B cell (primary cell): ENCODE measurements around the gene DCLK1. TPM values are rescaled to one million over a fixed set of nuclear protein-coding genes. Genes with fewer than 3 reads are reported as not detected.

ENCODE experiments used
- ATAC-seq: fragments of 200-7000 bp; cut with Tn5 transposase; one replicate; pipeline ENCODE4 v1.10.0; 2021; ENCODE audit warnings: low read depth, mild to moderate bottlenecking, moderate number of reproducible peaks, moderate library complexity
- CTCF ChIA-PET: fragments of 350-600 bp; sonication (Branson Sonifier 250); formaldehyde crosslinking; loops from one replicate; lab custom pipeline; 2021; ENCODE audit warnings: antibody characterized with exemption, inconsistent platforms; lab: Charles Lee
- POLR2A ChIA-PET: fragments of 350-600 bp; sonication (Branson Sonifier 250); formaldehyde crosslinking; loops from one replicate; lab custom pipeline; 2021; ENCODE audit warnings: antibody characterized with exemption; lab: Charles Lee
- DNase-seq: peaks from one replicate; pipeline ENCODE4 v3.0.0; 2013
- H2AFZ ChIP-seq: 2 replicates; pipeline ENCODE4 v1.6.1; 2012; ENCODE audit warnings: mild to moderate bottlenecking, low read depth, low read length; ENCODE audit not compliant: insufficient read depth, poor library complexity, severe bottlenecking
- H3K27ac ChIP-seq, 2 donors: 1 replicate in 1 of 2; 2 replicates in 1 of 2; pipeline ENCODE4 v1.5.1; 2012 to 2013; ENCODE audit warnings: low read length in 2 of 2, mild to moderate bottlenecking in 2 of 2, moderate library complexity in 1 of 2
- H3K27me3 ChIP-seq, 4 experiments: fragments of 200-600 bp in 1 of 4; sonication (generic) in 1 of 4; replicated peaks in 1 of 4; 1 replicate in 2 of 4; 2 replicates in 2 of 4; pipeline versions ENCODE4 v1.6.1 to v1.7.0; 2013 to 2016; ENCODE audit warnings: low read length in 3 of 4, mild to moderate bottlenecking in 2 of 4, mixed read lengths in 1 of 4, moderate library complexity in 1 of 4; ENCODE audit not compliant: insufficient read depth in 4 of 4, control insufficient read depth in 3 of 4; ENCODE audit errors: control extremely low read depth in 1 of 4
- H3K36me3 ChIP-seq, 2 experiments: replicated peaks in 1 of 2; 1 replicate in 1 of 2; 2 replicates in 1 of 2; pipeline versions ENCODE4 v1.6.1 to v1.7.1; 2013; ENCODE audit warnings: low read length in 1 of 2; ENCODE audit not compliant: insufficient read depth in 2 of 2, control insufficient read depth in 1 of 2; ENCODE audit errors: control extremely low read depth in 1 of 2, extremely low read depth in 1 of 2
- H3K4me1 ChIP-seq, 2 donors: fragments of 200-600 bp in 1 of 2; sonication (generic) in 1 of 2; 1 replicate in 1 of 2; 2 replicates in 1 of 2; pipeline versions ENCODE4 v1.5.1 to v1.6.1; 2013 to 2017; ENCODE audit warnings: low read length in 2 of 2; ENCODE audit not compliant: control insufficient read depth in 2 of 2, insufficient read depth in 2 of 2
- H3K4me2 ChIP-seq: replicated peaks from 2 replicates; pipeline ENCODE3; 2012; ENCODE audit warnings: mild to moderate bottlenecking, low read depth, low read length; ENCODE audit not compliant: poor library complexity, severe bottlenecking
- H3K4me3 ChIP-seq, 5 experiments: fragments of 200-600 bp in 1 of 5; sonication (generic) in 1 of 5; 1 replicate in 3 of 5; 2 replicates in 2 of 5; pipeline versions ENCODE4 v1.5.1 to v1.7.0; 2011 to 2016; ENCODE audit warnings: low read length in 4 of 5, mild to moderate bottlenecking in 4 of 5, low read depth in 2 of 5, control low read depth in 1 of 5, moderate library complexity in 1 of 5; ENCODE audit not compliant: insufficient read depth in 1 of 5; ENCODE audit errors: control extremely low read depth in 1 of 5, extremely low read depth in 1 of 5
- H3K79me2 ChIP-seq: fragments of 200-600 bp; sonication (generic); one replicate; pipeline ENCODE4 v1.6.0; 2016; ENCODE audit warnings: low read length; ENCODE audit not compliant: control insufficient read depth, insufficient read depth
- H3K9ac ChIP-seq: fragments of 200-600 bp; sonication (generic); 2 replicates; pipeline ENCODE4 v1.6.1; 2017; ENCODE audit warnings: mild to moderate bottlenecking, low read length, moderate library complexity
- H3K9me3 ChIP-seq, 3 donors: one replicate each; pipeline versions ENCODE4 v1.6.1 to v1.7.1; 2013; ENCODE audit warnings: low read length in 2 of 3; ENCODE audit not compliant: control insufficient read depth in 2 of 3, insufficient read depth in 1 of 3; ENCODE audit errors: control extremely low read depth in 1 of 3
- H4K20me1 ChIP-seq: 2 replicates; pipeline ENCODE4 v1.6.0; 2012; ENCODE audit warnings: mild to moderate bottlenecking, low read length; ENCODE audit not compliant: insufficient read depth, control insufficient read depth, poor library complexity, severe bottlenecking
- H3K27ac Mint-ChIP-seq: one replicate; pipeline ENCODE4 v1.8.0; 2021; ENCODE audit warnings: mixed read lengths
- H3K27me3 Mint-ChIP-seq: one replicate; pipeline ENCODE4 v1.8.0; 2021; ENCODE audit warnings: mixed read lengths
- H3K4me1 Mint-ChIP-seq: one replicate; pipeline ENCODE4 v1.8.0; 2021; ENCODE audit warnings: mixed read lengths
- H3K4me3 Mint-ChIP-seq: one replicate; pipeline ENCODE4 v1.8.0; 2021; ENCODE audit warnings: mixed read lengths
- H3K9me3 Mint-ChIP-seq: one replicate; pipeline ENCODE4 v1.8.0; 2022; ENCODE audit warnings: mixed read lengths; ENCODE audit not compliant: insufficient read depth
- CTCF ChIP-seq: fragments of 200-600 bp; IDR thresholded peaks from one replicate; pipeline ENCODE4 v1.8.0; 2022; ENCODE audit warnings: antibody characterized with exemption, mild to moderate bottlenecking
- EZH2 ChIP-seq: IDR thresholded peaks from 2 replicates; pipeline ENCODE4 v1.6.1; 2012; ENCODE audit warnings: borderline replicate concordance, low read depth, mild to moderate bottlenecking, moderate library complexity, low read length; ENCODE audit not compliant: insufficient read depth, poor library complexity, severe bottlenecking
- WGBS: methylation state at CpG from one replicate; pipeline ENCODE4 v1.1.5; 2013; ENCODE audit warnings: missing lambda C conversion rate; ENCODE audit not compliant: insufficient coverage; 5-methylcytosine and 5-hydroxymethylcytosine counted together
- intact Hi-C: fragments of 100-400 bp; cut with micrococcal nuclease; formaldehyde crosslinking; loops from one replicate; pipeline ENCODE4 v1.10.0; 2022
- polyA plus RNA-seq: library from polyadenylated mRNA; depleted of rRNA; stranded (reverse); fragments of >200 nt; gene quantifications from 2 replicates; pipeline ENCODE4 v1.2.3, GENCODE V29; 2012
- total RNA-seq, 2 donors: library from RNA; stranded (reverse); fragments of 120-200 nt in 1 of 2; gene quantifications; 1 replicate in 1 of 2; 2 replicates in 1 of 2; pipeline versions ENCODE4 v1.2.3 to v1.2.4, GENCODE V29; 2013 to 2022

DCLK1 gene
- total and polyA plus RNA-seq, 2 donors (not counting 1 experiment from before 2014, with no cell fraction given): not detected

GRCh38 chr13:35891507-35892441, 239.4 kb downstream of the DCLK1 start:
- TF ChIP-seq EZH2: no peak
- no peak for TF ChIP-seq CTCF
- POLR2A ChIA-PET: no interaction called here
- CTCF ChIA-PET: no interaction called here
- Mint-ChIP-seq H3K27me3 (no peaks in the 10 kb centered on the region), H3K9me3 (no peaks in the 10 kb centered on the region), H3K4me3 (no peak overlapping the region), H3K27ac (no peak overlapping the region), H3K4me1 (no peaks in the 10 kb centered on the region)
- Histone ChIP-seq H3K27ac (no peak overlapping the region), H3K9me3 (no peaks in the 10 kb centered on the region), H3K79me2 (no peaks in the 10 kb centered on the region), H3K4me1 (no peaks in the 10 kb centered on the region), H3K36me3 (no peaks in the 10 kb centered on the region), H4K20me1 (no peaks in the 10 kb centered on the region), H3K9ac (no peak overlapping the region), H3K27me3 (no peaks in the 10 kb centered on the region), H3K4me3 (no peak overlapping the region), H2AFZ (no peak overlapping the region), H3K4me2 (no peak overlapping the region)
- ATAC-seq (no peak), DNase-seq (no peak)
- 98% methylated on average over 5 of the region's 12 CpGs for WGBS
- intact Hi-C loops: no loop called here

GRCh38 chr13:35889560-35889959, 241.6 kb downstream of the DCLK1 start:
- no peak overlapping the region for H2AFZ ChIP-seq
- H3K9ac ChIP-seq: no peak overlapping the region
- no peak overlapping the region for H3K4me3 ChIP-seq
- H3K4me1 Mint-ChIP-seq: no peaks in the 10 kb centered on the region
- H3K27ac ChIP-seq: no peak overlapping the region
- TF ChIP-seq CTCF (no peak), EZH2 (no peak)
- H4K20me1 ChIP-seq: no peaks in the 10 kb centered on the region
- H3K4me2 ChIP-seq: no peak overlapping the region
- no peaks in the 10 kb centered on the region for H3K79me2 ChIP-seq
- H3K27me3 ChIP-seq: no peaks in the 10 kb centered on the region
- no peaks in the 10 kb centered on the region for H3K9me3 Mint-ChIP-seq
- H3K27me3 Mint-ChIP-seq: no peaks in the 10 kb centered on the region
- no peaks in the 10 kb centered on the region for H3K9me3 ChIP-seq
- POLR2A ChIA-PET: no interaction called here
- H3K27ac Mint-ChIP-seq: no peak overlapping the region
- ATAC-seq (no peak), DNase-seq (no peak)
- intact Hi-C loops: no loop called here
- WGBS: no CpG with 5 or more reads among the region's 2 CpGs
- H3K36me3 ChIP-seq: no peaks in the 10 kb centered on the region
- CTCF ChIA-PET: no interaction called here
- H3K4me1 ChIP-seq: no peaks in the 10 kb centered on the region
- no peak overlapping the region for H3K4me3 Mint-ChIP-seq
